ENCODE data around the gene BAG1. TPM values are rescaled to one million over a fixed set of nuclear protein-coding genes. Genes with fewer than 3 reads are reported as not detected.

BAG1 gene
- total and polyA plus RNA-seq, 12 donors = 71.9 to 159 (median 132) TPM

DNA sequence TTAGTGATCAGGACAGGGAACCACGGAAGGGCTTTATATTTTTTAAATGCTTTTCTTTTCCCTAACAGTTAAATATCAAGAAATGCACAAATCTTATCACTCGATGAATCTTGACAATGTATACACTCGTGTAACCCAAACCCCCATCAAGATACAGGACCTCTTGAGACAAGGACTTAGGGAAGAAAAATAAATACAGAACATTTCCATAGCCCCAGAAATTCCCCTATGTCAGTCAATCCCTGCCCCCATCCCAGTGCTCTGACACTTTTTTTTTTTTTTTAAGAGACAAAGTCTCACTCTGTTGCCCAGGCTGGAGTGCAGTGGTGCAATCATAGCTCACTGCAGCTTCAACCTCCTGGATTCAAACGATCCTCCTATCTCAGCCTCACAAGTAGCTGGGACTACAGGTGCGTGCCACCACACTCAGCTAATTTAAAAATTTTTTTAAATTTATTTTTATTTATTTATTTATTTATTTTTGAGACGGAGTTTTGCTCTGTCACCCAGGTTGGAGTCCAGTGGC lies 21.8 kb downstream of the BAG1 start:
- intact Hi-C loops (cut with DNase I) = no loop called here
- H3K9me3 ChIP-seq = no peaks in the 10 kb centered on the region
- peaks cover 0 to 13% (median 9%) of the 10 kb centered on the region in 9 donors for H3K4me1 ChIP-seq
- no peak for ATAC-seq
- DNase-seq = no peak
- 81 to 85% methylated on average over 6 of the region's 6 CpGs for WGBS, 2 donors
- H3K36me3 ChIP-seq = peaks cover 0 to 4% (median 0%) of the 10 kb centered on the region in 9 donors
- no peaks in the 10 kb centered on the region for H3K27me3 ChIP-seq
- no peak overlapping the region for H3K27ac ChIP-seq
- no peak overlapping the region for H3K4me3 ChIP-seq
- TF ChIP-seq, protein P1, sequence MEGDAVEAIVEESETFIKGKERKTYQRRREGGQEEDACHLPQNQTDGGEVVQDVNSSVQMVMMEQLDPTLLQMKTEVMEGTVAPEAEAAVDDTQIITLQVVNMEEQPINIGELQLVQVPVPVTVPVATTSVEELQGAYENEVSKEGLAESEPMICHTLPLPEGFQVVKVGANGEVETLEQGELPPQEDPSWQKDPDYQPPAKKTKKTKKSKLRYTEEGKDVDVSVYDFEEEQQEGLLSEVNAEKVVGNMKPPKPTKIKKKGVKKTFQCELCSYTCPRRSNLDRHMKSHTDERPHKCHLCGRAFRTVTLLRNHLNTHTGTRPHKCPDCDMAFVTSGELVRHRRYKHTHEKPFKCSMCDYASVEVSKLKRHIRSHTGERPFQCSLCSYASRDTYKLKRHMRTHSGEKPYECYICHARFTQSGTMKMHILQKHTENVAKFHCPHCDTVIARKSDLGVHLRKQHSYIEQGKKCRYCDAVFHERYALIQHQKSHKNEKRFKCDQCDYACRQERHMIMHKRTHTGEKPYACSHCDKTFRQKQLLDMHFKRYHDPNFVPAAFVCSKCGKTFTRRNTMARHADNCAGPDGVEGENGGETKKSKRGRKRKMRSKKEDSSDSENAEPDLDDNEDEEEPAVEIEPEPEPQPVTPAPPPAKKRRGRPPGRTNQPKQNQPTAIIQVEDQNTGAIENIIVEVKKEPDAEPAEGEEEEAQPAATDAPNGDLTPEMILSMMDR (IDR thresholded peaks at IDR 0.05) = no peak

DNA sequence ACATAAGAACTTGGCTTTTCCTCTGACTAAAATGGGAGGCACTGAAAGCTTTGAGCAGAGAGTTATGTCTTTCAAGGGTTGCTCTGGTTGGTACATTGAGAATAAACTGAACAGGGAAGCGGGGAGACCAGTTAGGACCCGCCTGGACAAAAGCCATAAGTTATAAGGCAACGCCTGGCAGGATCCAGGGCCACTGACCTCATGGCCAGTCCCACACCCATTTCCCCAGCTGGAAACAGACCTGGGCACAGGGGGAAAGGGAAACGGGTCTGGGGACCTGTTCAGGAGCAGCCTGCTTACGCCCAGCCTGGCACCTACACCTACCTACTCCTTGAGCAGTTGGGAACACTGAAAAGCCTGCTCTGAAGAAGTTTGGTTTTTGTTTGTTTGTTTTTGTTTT lies 23.2 kb downstream of the BAG1 start:
- 80 to 87% methylated on average over 5 of the region's 5 CpGs for WGBS, 2 donors
- ATAC-seq = no peak
- TF ChIP-seq, protein P1 (IDR thresholded peaks at IDR 0.05) = no peak
- intact Hi-C loops (cut with DNase I) = no loop called here
- no peak overlapping the region for H3K27ac ChIP-seq
- H3K9me3 ChIP-seq = no peaks in the 10 kb centered on the region
- H3K36me3 ChIP-seq = no peaks in the 10 kb centered on the region
- no peak for DNase-seq
- peaks cover 0 to 13% (median 9%) of the 10 kb centered on the region in 9 donors for H3K4me1 ChIP-seq
- no peak overlapping the region for H3K4me3 ChIP-seq
- H3K27me3 ChIP-seq = no peaks in the 10 kb centered on the region

DNA sequence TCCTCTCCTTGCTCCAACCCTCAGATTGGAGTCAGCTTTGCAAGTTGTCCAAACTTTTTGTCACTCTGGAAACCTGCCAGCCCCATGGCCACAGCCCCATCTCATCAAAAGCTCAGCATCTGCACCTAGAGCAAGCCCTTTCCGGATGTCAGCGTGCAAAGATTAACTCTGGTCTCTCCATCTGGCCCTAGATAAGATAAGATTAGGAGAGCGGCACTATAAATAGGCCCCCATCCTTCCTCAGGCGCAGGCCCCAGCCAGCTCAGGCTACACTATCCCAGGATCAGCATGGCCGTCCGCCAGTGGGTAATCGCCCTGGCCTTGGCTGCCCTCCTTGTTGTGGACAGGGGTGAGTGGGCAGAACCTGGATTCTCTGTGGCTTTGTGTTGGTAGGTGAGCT lies 24.6 kb downstream of the BAG1 start, which contains the start of gene SPINK4:
SPINK4 (plus strand) TSS at position 247 of the 400 bp plus-strand sequence; CDS start at position 289, 42 bp downstream.
- ATAC-seq (peak in 7 of 8 donors; percentile 46 to 77 (median 53)), DNase-seq (peak; percentile 30 to 40)
- TF ChIP-seq, protein P1 (IDR thresholded peaks at IDR 0.05) = no peak
- WGBS, 2 donors = 14 to 15% methylated on average over 7 of the region's 7 CpGs
- Histone ChIP-seq H3K36me3 (no peaks in the 10 kb centered on the region), H3K4me3 (no peak within 1 kb of the TSS), H3K9me3 (no peaks in the 10 kb centered on the region), H3K27ac (peak within 1 kb of the TSS in 2 of 10 donors; percentile 4 to 34), H3K4me1 (peaks cover 0 to 13% (median 9%) of the 10 kb centered on the region in 9 donors), H3K27me3 (no peaks in the 10 kb centered on the region)
- intact Hi-C loops (cut with DNase I) = no loop called here

DNA sequence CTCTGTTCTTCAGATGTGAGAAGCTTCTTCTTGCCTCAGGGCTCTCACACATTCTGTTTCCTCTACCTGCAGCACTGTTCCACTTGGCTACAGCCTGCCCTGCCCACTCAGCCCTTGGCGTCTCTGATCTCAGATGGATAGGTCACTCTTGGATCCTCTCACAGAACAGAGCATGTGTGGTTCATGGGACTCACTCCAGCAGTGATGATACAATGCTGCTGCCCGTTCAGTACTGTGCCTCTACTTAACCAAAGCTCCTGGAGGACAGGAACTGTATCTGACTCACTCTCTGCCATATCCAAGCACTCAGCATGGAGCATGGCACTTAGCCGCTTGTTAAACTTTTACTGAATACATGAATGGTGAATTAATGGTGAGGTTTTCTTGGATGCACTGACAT lies 27.9 kb downstream of the BAG1 start:
- 80 to 85% methylated on average over 3 of the region's 3 CpGs for WGBS, 2 donors
- Histone ChIP-seq H3K9me3 (no peaks in the 10 kb centered on the region), H3K4me3 (no peak overlapping the region), H3K27me3 (no peaks in the 10 kb centered on the region), H3K4me1 (peaks cover 0 to 13% (median 9%) of the 10 kb centered on the region in 9 donors), H3K27ac (no peak overlapping the region), H3K36me3 (no peaks in the 10 kb centered on the region)
- TF ChIP-seq, protein P1 (IDR thresholded peaks at IDR 0.05) = no peak
- no peak for DNase-seq
- intact Hi-C loops (cut with DNase I) = no loop called here
- no peak for ATAC-seq

Measured in heart right ventricle (tissue), 16 donors.